Astrocyte of the hippocampus (primary cell): Measurements from ENCODE around the gene ALKBH6.
A peak's percentile ranks its signal among the peaks of the same experiment; 100 is the strongest.
"Not testable (repeated sequence)": the region's sequence is repeated elsewhere in the genome, so short reads cannot be mapped to it uniquely, and the experiment has no call there.

Experiments used
- DNase-seq: peaks from one replicate; pipeline ENCODE4 v3.0.0; 2011; ENCODE audit warnings: low read depth, low spot score

ALKBH6 gene

GRCh38 chr19:36014012-36014924, at the start of gene ALKBH6:
ALKBH6 (minus strand) TSS chr19:36014213; CDS start chr19:36013397, 816 bp downstream.
- peak; percentile 100 for DNase-seq

- no peak for DNase-seq
Observed at GRCh38 chr19:36061367-36061766, 47.4 kb upstream of the ALKBH6 start.

- DNase-seq, result peak; percentile 85
Observed at GRCh38 chr19:36060430-36060829, 46.4 kb upstream of the ALKBH6 start.

- DNase-seq, result no peak
Observed at GRCh38 chr19:36059180-36059910, 45.3 kb upstream of the ALKBH6 start.

- DNase-seq, result no peak
Observed at GRCh38 chr19:36058481-36059179, 44.6 kb upstream of the ALKBH6 start.

GRCh38 chr19:36054733-36055686, 41.0 kb upstream of the ALKBH6 start, which contains the start of gene WDR62:
WDR62 (plus strand) TSS chr19:36054897; CDS start chr19:36054972, 75 bp downstream.
- DNase-seq, result peak; percentile 97

- DNase-seq, result peak; percentile 100
Observed at GRCh38 chr19:36054119-36054732, 40.2 kb upstream of the ALKBH6 start, which contains the start of gene THAP8. THAP8 (minus strand) TSS chr19:36054285; CDS start chr19:36054217, 68 bp downstream.

GRCh38 chr19:36051637-36052036, 37.6 kb upstream of the ALKBH6 start:
- no peak for DNase-seq

GRCh38 chr19:36051236-36051635, 37.2 kb upstream of the ALKBH6 start:
- DNase-seq, result no peak

- DNase-seq, result no peak
Observed at GRCh38 chr19:36049080-36049698, 35.2 kb upstream of the ALKBH6 start.

GRCh38 chr19:36047835-36048234, 33.8 kb upstream of the ALKBH6 start:
- DNase-seq, result no peak

GRCh38 chr19:36046443-36047050, 32.5 kb upstream of the ALKBH6 start:
- DNase-seq, result no peak

- DNase-seq, result no peak
Observed at GRCh38 chr19:36043952-36044351, 29.9 kb upstream of the ALKBH6 start.

GRCh38 chr19:36041831-36042230, 27.8 kb upstream of the ALKBH6 start:
- DNase-seq, result peak; percentile 69

- not testable (repeated sequence) for DNase-seq
Observed at GRCh38 chr19:36041092-36041491, 27.1 kb upstream of the ALKBH6 start.

GRCh38 chr19:36040495-36040894, 26.5 kb upstream of the ALKBH6 start:
- DNase-seq, result no peak

GRCh38 chr19:36032251-36033104, 18.5 kb upstream of the ALKBH6 start, which contains the start of gene CLIP3:
CLIP3 (minus strand) TSS chr19:36032873; CDS start chr19:36032357, 516 bp downstream.
- peak; percentile 88 for DNase-seq

- no peak for DNase-seq
Observed at GRCh38 chr19:36031308-36031707, 17.3 kb upstream of the ALKBH6 start.
